ENCODE data around the gene MACROD2.

DNA sequence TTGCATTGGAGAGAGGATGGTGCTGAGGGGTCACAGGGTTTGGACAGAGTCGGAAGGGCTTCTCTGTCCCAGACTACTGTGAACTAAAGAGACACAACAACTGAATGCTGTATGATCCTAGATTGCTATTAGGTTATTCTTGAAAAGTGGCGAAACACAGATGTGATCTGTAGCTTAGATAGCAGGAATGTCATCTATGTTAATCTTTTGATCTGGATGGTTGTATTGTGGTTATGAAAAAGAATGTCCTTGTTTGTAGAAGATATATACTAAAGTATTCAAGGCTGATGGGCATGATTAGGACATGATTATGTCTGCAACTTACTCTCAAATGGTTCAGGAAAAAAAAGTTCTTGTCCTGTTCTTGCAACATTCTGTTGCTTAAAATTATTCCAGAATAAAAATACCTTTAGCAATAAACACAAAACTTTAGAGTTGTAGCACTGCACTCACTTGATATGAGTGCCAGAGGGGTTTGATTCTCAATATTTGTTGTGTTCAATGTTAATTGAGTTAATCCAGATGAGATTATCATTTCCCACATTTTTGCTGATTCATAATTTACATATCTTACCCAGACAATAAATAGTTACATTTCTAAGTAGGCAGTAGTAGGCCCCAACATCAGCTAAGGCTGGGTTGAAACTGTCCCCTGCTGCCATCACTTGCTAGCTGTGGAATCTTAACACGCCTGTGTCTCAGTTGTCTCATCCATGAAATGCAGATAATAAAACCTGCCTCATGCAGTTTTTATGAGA, 1932.8 kb downstream of the MACROD2 start:
- TF ChIP-seq, protein P1, sequence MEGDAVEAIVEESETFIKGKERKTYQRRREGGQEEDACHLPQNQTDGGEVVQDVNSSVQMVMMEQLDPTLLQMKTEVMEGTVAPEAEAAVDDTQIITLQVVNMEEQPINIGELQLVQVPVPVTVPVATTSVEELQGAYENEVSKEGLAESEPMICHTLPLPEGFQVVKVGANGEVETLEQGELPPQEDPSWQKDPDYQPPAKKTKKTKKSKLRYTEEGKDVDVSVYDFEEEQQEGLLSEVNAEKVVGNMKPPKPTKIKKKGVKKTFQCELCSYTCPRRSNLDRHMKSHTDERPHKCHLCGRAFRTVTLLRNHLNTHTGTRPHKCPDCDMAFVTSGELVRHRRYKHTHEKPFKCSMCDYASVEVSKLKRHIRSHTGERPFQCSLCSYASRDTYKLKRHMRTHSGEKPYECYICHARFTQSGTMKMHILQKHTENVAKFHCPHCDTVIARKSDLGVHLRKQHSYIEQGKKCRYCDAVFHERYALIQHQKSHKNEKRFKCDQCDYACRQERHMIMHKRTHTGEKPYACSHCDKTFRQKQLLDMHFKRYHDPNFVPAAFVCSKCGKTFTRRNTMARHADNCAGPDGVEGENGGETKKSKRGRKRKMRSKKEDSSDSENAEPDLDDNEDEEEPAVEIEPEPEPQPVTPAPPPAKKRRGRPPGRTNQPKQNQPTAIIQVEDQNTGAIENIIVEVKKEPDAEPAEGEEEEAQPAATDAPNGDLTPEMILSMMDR (conservative IDR thresholded peaks at IDR 0.05; ENCODE audit: low read depth in 2 of 2) = no peak
- TF ChIP-seq EZH2phosphoT487 (IDR thresholded peaks at IDR 0.05; ENCODE audit: unreplicated experiment) (no peak), ZNF114 (CRISPR knock-in tag; IDR thresholded peaks at IDR 0.05) (no peak)

All from GM23338 (cell line).